NCI-H1694 treated with DMSO at 0.1 percent for 48 hours (cell line): ENCODE data around the gene LILRA6.
"Not testable (repeated sequence)": the region's sequence is repeated elsewhere in the genome, so short reads cannot be mapped to it uniquely, and the experiment has no call there.

Experiments
- DNase-seq: peaks from one replicate; lab custom pipeline; 2025; lab: John Stamatoyannopoulos, UW

Gene LILRA6

DNA sequence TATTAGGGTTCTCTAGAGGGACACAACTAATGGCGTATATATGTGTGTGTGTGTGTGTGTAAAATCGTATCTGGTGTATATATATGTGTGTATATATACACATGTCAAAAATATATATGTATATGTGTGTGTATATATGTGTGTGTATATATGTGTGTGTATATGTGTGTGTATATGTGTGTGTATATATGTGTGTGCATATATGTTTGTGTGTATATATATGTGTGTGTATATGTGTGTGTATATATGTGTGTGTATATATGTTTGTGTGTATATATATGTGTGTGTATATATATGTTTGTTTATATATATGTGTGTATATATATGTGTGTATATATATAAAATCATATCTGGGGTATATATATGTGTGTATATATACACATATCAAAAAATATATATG, 19.9 kb upstream of the LILRA6 start:
- DNase-seq, result no peak

DNA sequence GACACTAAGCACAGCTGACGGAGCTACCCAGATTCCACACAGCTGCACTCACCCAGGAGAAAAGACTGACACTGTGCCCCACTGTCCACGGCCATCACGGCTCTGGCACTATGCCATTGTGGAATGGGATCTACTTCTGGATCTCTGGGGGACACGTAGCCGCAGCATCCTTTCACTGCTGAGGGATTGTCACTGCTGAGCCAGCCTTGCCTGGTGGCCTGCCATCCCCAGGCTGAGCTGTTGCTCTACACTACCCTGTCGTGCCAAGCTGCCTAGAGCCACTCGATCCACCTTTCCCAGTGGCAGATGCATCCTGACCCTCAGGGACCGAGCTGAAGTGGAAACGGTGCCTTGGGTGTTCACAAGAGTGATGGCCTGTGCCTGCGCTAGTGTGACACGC, 19.5 kb upstream of the LILRA6 start:
- DNase-seq, result no peak

GRCh38 chr19:54257116-54257480, 14.5 kb upstream of the LILRA6 start, which contains the start of gene LILRB5:
LILRB5 (minus strand) TSS chr19:54257273; CDS start chr19:54257193, 80 bp downstream.
- no peak for DNase-seq

DNA sequence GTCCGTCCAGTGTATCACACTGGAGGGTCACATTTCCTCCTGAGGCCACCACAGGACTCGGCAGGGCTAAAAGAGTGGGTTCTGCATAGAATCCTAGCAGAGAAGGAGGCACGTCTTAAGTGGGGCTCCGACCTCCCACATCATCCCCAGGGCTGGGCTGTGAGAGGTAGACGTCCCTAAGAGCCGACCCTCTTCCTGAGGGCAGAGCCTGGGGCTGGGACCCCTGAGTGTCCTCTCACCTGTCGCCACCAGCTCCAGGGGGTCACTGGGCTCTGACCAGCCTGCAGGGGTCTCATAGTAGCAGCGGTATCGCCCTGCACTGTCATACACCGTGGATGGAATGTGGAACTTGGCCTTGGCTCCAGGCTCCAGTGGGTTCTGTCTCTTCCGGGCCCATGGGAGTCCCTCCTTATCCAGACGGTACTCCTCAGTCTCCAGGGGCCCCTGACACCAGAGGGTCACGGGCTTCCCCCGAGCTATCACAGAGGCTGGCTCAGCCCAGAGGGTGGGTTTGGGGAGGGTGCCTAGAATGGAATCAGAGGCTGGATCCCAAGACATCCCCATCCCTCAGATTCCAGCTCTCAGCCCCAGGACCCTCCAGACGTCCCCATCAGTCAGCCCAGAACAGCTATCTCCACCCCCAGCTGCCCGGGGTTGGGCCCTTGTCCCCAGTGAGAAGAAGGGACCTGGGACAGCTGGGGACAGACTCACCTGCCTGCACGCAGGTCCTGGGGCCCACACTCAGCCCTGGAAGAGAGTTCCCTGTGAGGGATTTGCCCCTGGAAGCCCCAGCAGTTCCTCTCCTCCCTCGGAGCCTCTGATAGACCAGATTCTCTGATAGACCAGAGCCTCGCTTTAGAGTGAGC, 13.9 kb upstream of the LILRA6 start:
- no peak for DNase-seq

DNA sequence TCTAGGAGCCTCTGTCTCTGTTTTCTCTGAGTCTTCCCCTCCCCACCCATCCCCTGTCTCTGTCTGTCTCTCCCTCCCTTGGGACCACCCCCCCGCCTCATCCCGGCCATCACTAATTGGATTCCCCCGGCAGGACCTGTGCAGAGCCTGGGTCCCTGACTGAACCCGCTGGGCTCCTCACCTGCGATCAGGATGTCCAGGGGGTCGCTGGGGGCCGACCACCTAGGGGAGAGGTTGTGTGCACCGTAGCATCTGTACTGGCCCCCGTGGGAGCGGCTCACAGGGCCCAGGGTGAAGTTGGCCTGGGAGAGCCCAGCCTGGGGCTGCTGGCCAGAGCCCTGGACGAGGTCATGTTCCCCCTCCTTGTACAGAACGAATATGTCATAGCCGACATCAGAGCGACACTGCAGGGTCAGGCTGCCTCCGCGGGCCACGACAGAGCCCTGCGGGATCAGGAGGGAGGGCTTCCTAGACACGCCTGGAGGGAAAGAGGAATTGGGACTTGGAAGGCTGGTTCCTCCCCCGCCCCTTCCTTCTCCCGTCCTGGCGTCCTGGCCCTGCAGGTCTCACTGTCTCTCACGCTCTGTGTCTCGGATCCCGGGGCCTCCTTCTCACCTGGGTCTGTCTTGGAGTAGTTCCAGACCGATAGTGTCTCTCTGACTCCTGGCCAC, 12.7 kb upstream of the LILRA6 start:
- DNase-seq, result no peak

GRCh38 chr19:54254195-54254906, 11.8 kb upstream of the LILRA6 start:
- DNase-seq, result no peak

- DNase-seq, result no peak
These were observed 11.0 kb upstream of the LILRA6 start for GRCh38 chr19:54253331-54254194.

GRCh38 chr19:54252845-54253244, 10.3 kb upstream of the LILRA6 start:
- DNase-seq, result no peak

- no peak for DNase-seq
These were observed 9.7 kb upstream of the LILRA6 start for GRCh38 chr19:54252243-54252642.

- no peak for DNase-seq
These were observed 5.5 kb upstream of the LILRA6 start for GRCh38 chr19:54248016-54248601.

- DNase-seq, result no peak
These were observed 4.7 kb upstream of the LILRA6 start for GRCh38 chr19:54247106-54247930.

GRCh38 chr19:54245936-54246335, 3.3 kb upstream of the LILRA6 start:
- no peak for DNase-seq

DNA sequence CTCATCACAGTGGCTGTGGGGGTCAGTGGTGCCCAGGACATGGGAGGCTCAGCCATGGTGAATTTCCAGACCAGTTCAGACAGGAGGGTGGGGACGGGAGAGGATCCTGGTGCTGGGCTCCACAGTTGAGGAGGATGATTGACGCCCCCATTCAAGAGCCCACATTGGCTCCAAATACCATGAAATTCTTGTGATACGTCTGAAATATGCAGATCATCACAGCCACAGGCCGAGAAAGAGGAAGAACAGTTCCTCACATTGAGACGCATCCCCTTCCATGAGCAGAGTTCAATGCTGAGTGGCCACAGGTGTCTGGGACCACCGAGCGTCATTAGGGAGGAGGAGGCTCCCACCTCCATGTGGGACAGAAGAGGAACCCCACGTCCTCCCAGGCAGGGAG, 1.2 kb upstream of the LILRA6 start:
- DNase-seq, result not testable (repeated sequence)

DNA sequence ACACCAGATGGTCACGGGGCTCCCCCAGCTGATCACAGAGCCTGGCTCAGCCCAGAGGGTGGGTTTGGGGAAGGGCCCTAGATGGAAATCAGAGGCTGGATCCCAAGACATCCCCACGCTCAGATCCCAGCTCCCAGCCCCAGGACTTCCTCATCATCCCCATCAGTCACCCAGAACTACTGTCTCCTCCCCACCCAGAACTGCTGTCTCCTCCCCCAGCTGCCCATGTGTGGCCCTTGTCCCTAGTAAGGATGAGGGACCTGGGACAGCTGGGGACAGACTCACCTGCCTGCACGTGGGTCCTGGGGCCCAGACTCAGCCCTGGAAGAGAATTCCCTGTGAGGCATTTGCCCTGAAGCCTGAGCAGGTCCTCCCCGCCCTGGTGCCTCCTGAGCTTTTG, 356 bp downstream of the LILRA6 start:
- DNase-seq, result not testable (repeated sequence)

- DNase-seq, result not testable (repeated sequence)
These were observed 1.9 kb downstream of the LILRA6 start for GRCh38 chr19:54240372-54241336.

DNA sequence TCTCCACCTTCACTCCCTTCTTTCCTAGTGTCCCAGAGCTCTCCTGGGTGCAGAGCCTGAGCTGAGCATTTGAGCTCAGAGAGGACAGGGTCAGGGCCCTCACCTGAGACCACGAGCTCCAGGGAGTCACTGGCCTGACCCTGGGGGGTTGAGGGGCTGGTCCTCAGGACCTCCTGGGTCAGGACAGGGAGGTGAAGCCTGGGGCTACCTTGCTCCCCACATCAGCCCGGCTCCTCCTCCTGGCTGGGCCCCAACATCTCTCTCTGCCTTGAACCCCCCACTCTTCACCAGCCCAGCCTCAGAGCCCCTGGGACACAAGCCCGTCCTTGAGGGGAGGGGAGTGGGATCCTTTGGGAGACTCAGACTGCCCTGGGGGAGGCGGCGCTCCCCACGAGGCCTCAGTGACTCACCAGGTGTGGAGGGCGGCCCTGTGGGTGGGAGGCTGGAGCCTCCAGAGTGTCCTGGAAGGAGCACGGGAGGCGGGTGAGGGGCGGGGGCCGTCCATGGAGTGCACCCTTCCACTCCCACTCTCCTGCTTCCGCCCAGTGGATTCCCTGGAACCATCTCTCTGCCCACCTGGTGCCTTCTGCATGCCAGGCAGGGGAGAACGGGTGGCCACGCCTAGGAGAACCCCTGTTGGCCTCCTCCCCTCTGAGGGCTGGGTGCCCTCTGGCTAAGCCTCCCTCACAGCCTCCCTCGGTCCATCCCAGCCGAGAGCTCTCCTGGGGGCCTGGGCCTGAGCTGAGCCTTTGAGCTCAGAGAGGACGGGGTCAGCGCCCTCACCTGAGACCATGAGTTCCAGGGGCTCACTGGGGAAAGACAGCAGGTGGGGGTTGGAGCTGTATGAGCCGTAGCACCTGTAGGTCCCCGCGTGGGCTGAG, 2.9 kb downstream of the LILRA6 start:
- not testable (repeated sequence) for DNase-seq

- no peak for DNase-seq
These were observed 8.6 kb downstream of the LILRA6 start for GRCh38 chr19:54233941-54234340.
